ENCODE data around the gene PMFBP1. TPM values are rescaled to one million over a fixed set of nuclear protein-coding genes. Genes with fewer than 3 reads are reported as not detected.

The PMFBP1 gene, protein sequence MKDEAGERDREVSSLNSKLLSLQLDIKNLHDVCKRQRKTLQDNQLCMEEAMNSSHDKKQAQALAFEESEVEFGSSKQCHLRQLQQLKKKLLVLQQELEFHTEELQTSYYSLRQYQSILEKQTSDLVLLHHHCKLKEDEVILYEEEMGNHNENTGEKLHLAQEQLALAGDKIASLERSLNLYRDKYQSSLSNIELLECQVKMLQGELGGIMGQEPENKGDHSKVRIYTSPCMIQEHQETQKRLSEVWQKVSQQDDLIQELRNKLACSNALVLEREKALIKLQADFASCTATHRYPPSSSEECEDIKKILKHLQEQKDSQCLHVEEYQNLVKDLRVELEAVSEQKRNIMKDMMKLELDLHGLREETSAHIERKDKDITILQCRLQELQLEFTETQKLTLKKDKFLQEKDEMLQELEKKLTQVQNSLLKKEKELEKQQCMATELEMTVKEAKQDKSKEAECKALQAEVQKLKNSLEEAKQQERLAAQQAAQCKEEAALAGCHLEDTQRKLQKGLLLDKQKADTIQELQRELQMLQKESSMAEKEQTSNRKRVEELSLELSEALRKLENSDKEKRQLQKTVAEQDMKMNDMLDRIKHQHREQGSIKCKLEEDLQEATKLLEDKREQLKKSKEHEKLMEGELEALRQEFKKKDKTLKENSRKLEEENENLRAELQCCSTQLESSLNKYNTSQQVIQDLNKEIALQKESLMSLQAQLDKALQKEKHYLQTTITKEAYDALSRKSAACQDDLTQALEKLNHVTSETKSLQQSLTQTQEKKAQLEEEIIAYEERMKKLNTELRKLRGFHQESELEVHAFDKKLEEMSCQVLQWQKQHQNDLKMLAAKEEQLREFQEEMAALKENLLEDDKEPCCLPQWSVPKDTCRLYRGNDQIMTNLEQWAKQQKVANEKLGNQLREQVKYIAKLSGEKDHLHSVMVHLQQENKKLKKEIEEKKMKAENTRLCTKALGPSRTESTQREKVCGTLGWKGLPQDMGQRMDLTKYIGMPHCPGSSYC
- under 0.01 TPM in 1 of 2 replicates, not detected in the other for total RNA-seq

DNA sequence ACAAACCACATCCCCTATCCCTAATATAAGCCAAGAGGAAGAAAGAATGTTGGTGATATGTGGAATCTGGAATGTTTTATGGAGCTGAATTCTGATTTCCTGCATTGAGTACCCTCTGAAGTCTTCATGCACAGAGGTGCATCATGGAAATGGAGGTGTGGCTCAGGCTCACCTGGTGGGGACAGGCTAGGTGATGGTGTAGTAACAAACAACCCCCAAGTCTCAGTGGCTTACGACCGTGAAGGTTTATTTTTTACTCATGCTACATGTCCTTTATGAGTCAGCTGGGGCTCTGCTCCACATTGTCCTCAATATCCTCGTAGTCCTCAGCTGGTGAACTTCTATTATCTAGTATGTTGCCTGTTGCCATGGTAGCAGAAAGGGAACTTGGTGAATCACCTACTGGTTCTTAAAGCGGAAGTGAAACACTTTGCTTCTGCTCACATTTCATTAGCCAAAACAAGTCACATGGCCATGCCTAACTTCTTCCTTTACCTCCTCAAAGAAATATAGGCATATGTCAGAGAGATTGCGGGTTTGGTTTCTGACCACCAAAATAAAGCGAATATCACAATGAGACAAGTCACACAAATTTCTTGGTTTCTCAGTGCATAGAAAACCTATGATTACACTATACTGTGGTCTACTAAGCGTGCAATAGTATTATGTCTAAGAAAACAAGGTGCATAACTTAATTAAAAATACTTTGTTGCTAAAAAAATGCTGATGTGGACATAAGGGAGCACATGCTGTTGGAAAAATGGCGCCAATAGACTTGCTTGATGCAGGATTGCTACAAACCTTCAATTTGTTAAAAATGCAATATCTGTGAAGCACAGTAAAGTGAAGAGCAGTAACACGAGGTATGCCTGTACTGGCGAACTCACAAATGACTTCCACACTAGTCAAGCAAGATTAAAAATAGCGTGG lies at the start of gene PMFBP1:
Gene PMFBP1 (minus strand): TSS at position 51 of the 930 bp plus-strand sequence. CDS start 947 bp downstream, outside the sequence.

DNA sequence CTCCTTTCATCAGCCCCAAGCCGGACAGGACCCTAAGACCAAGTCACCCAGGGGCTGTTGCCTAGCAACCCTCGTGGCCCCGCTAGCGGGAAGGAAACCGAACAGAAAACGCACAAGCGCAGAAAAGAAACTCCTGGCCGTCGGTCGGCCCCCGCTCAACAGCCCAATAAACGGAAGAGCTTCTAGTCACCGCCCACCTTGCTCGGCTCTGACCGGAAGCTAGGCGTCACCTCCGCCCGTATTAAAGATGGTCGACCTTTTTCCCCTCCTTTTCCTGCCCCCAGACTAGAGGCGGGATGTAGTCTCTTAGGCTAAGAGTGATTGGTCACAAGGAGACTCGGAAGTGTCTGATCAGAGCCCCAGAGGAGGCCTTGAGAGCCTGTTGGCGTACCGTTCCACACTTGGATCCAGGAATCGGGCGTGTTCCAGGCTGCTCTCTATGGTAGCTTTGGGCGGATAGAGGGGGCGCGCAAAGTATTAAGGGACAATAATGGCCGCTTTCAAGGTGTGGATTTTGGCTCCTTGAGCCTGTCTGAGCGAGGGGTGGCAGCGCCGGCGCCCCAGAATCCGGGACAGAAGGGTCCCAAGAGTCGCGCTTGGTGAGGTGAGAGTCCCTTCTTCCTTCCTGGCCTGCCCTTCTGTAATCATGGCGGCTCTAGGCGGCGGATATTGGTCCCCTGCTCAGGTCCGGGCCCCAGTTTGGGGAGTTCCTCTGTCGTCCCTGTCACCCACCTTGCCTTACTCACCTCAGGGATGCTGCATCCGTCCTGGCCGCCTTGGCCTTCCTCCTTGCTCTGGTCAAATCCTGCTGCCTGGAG lies 78.3 kb downstream of the PMFBP1 start, which contains the start of the genes DHX38 and TXNL4B:
Gene DHX38 (plus strand): TSS at position 400 of the 818 bp plus-strand sequence. CDS start 2,311 bp downstream, outside the sequence.
Gene TXNL4B (minus strand): TSS at position 173 of the 818 bp plus-strand sequence. CDS start 2,871 bp downstream, outside the sequence.

Other genes starting within 250 kb of the PMFBP1 start
- gene PKD1L3, start 171.8 kb downstream of the PMFBP1 start, total RNA-seq = not detected in 2 replicates
- gene DHODH, start 163.4 kb downstream of the PMFBP1 start, total RNA-seq = 3.0 and 3.5 TPM in 2 replicates
- 0.20 TPM in 1 of 2 replicates, not detected in the other for gene HP, start 117.7 kb downstream of the PMFBP1 start, total RNA-seq
- not detected in 2 replicates for gene HPR, start 108.9 kb downstream of the PMFBP1 start, total RNA-seq
- gene TXNL4B, start 78.5 kb downstream of the PMFBP1 start, total RNA-seq = 4.1 and 6.8 TPM in 2 replicates
- 68.9 and 71.6 TPM in 2 replicates for gene DHX38, start 78.3 kb downstream of the PMFBP1 start, total RNA-seq

All from smooth muscle cell of the pulmonary artery (primary cell).